Middle frontal gyrus (tissue), 1 donor: ENCODE data around the gene SERPINE3.

Source experiments
- DNase-seq: peaks from one replicate; pipeline ENCODE4 v3.0.0-alpha.2; 2015; ENCODE audit warnings: low spot score; ENCODE audit errors: extremely low spot score

SERPINE3 gene

DNA sequence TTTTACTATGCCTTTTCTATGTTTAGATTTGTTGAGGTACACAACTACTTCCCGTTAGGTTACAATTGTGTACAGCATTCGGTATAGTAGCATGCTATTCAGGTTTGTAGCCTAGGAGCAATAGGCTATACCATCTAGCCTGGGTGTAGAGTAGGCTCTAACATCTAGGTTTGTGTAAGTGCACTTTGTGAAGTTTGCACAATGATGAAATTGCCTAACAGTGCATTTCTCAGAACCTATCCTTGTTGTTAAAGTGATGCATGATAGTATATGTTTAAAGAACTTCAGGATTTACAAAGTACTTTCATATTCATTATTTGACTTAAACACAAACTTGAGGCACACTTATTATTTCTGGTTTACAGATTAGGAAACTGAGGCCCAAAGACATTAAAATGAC, 11.5 kb upstream of the SERPINE3 start:
- no peak for DNase-seq

DNA sequence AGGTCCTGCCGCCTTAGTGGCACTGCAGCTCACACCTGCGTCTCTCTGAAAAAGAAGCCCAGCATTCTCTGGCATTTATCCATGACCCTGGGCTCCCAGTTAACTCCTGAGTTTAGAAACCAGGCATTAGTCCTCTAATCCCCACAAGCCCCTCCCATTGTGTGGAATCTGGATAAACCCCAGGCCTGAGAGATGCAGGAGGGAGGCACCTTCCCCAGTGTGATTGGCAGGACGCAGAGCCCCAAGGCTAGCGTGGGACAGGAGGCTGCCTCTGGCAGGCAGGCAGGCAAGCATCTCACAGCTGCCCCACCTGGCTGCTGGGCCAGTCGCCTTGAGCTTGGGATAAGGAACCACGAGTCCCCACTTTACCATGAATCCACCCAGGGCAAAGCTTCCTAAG, 11.0 kb upstream of the SERPINE3 start:
- DNase-seq = no peak

DNA sequence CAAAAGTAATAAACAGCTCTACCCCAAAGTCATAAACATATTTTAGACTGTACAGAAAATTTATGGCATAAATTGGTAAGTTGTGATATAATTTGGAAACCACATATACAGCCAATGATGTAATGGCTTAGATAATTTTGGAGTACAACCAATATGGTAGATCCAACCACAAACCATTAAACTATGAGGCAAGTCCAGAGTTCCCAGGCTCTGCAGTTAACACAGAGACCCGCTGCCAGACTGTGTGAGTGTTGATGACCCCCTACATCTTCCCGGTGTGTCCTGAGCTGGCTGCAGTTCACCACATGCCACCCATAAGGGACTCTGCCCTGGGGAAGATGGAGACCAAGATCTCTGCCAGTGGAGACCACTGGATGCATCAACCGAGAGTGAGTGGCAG, 9.9 kb upstream of the SERPINE3 start:
- no peak for DNase-seq

DNA sequence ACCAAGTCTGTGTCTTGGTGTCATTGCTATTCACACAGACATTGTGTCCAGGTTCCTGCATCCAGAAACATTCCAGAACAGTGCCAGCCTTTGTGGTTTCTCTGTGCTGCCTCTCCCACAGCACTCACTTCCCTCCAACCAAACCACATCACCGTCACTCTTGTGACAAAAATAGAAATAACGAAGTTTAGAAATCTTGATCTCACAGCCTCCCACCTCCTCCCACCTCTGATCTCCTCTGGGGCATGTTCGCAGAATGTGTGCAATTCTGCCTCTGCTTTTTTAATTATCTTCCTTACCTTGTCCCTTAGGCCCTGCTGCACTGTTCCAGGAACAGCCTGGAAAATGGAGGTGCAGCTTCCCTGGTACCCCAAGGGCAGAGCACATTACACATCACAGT, 8.7 kb upstream of the SERPINE3 start:
- peak; percentile 16 for DNase-seq

DNA sequence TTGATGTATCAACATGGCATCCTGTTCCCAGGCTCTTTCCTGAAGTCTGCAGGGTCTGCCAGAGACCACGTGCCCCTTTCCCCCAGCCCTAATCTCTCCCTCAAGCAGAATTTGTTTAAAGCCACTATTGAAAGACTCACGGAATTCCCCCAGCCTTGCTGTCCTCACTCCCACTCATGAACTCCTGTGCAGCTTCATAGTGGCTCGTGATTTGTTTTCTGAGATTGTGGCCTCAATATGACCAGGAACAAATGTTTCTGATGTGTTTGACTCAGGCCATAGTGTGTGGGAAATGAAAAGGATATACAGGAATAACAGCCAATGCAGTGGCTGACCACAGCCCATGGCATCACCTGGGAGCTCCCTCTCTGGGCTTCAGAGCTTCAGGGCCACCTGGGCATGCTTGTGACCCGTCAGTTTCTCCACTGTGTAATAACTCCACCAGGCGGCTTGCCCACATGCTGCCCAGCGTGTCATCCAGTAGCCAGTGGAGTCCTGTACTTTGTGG, 8.1 kb upstream of the SERPINE3 start:
- DNase-seq = no peak

DNA sequence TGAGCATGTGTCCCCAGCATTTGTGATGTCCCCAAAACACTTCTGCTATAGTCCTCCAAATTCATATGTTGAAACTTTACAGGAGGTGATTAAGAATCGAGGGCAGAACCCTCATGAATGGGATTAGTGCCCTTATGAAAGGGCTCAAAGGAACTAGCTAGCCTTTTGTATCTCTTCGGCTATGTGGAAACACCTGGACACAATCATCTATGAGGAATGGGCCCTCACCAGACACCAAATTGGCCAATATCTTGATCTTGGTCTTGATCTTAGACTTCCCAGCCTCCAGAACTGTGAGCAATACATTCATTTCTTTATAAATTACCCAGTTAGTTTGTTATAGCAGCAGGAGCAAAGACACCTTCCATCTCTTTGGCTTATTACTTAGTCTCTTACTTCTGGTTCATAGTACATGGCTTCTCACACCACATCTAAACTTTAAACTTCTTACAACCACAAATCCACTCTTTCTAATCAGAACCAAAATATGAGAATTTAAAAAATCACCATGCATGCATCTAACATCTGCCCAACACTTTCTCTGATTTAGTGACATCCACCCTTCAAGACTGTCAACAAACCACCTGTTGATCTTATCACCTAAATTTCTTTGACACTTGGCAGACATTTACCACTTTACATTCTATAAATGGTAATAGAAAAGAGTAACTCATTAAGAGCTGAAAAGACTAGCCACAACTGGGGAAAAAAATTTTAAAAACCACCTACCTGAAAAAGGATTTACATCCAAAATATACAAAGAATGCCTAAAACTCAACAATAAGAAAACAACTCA, 6.7 kb upstream of the SERPINE3 start:
- no peak for DNase-seq

DNA sequence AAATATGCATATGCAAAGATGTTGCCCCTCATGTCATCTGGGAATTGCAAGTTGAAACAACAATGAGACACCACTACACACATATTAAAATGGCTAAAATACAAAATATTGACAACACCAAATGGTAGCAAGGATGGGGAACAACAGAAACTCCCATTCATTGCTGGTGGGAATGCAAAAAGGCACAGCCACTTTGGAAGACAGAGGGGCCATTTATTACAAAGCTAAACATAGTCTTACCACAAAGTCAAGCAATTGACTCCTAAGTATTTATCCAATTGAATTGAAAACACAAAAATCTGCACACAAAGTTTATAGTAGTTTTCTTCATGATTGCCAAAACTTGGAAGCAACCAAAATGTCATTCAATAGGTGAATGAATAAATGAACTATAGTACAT, 6.1 kb upstream of the SERPINE3 start:
- no peak for DNase-seq

DNA sequence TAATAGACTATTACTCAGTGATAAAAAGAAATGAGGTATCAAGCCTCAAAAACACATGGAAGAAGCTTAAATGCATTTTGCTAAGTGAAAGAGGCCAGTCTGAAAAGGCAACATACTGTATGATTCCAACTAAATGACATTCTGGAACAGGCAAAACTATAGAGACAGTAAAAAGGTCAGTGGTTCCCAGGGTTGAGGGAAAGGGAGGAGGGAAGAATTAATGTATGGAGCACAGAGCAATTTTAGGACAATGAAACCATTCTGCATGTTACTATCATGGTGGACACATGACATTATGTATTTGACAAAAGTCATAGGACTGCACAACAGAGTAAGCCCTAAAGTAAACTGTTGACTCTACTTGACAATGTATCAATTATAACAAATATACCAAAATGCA, 5.7 kb upstream of the SERPINE3 start:
- DNase-seq = no peak

DNA sequence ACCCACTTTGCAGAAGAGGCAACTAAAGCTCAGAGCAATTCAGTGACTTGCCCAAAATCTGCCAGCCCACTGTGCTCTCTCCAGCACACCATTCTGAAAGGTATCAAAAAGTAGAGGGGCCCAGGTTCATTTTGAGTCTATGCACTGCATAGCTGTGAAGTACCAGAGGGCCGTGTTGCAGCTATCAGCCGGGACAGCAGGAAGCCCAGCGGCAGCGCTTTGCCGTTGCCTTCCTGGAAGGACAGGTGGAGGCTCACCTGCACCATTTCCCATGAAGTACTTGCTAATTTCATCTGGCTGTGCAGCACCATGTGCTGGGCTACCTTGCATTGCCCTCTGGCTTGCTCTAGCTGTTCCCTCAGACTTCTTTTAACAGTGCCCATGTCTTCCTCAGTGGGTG, 2.7 kb upstream of the SERPINE3 start:
- DNase-seq = no peak

DNA sequence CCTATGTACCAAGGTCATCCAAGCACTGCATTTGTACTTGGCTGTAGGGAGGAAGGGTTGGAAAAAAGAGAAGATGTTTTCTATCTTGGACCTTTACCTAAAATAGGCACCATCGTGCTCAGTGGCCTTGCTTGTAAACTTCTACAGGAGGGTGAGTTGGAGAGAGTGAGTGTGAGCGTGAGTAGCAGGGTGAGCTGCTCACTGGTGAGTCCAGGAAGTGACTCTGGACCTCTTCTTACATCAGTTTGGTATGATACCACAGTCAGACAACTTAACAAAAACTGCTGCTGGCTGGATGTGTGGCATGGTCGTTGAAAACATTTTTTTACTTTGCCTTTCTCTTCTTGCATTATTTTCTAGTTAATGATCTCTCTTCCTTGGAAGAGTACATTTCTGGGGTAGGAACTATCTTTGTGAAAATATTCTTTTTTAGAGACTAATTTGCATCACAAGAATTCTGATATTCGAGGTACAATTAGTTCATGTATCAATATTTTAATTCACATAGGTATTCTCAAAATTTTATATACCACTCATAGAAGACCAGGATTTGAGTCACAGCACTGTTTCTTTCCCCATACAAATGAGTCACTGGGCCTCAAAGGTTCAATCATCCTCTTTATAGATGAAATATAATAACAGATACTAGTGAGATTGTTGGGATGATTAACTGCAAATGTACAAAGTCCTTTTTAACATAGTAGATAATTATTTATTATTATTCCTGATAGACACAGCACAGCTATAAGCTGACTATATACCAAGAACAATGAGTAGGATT, 651 bp downstream of the SERPINE3 start:
- DNase-seq = no peak

DNA sequence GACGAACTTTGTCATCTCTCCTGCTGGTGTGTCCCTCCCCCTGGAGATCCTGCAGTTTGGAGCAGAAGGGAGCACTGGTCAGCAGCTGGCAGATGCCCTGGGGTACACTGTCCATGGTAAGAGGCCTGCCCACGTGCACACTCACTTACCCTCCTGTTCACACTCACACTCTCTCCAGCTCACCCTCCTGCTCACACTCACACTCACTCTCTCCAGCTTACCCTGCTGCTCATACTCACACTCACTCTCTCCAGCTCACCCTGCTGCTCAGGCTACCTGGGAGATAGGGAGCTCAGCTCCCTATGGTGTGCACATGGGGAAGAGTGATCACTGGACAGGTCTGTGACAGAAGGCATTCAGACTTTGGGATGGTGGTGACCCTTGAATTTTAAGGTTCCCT, 1.7 kb downstream of the SERPINE3 start:
- no peak for DNase-seq

DNA sequence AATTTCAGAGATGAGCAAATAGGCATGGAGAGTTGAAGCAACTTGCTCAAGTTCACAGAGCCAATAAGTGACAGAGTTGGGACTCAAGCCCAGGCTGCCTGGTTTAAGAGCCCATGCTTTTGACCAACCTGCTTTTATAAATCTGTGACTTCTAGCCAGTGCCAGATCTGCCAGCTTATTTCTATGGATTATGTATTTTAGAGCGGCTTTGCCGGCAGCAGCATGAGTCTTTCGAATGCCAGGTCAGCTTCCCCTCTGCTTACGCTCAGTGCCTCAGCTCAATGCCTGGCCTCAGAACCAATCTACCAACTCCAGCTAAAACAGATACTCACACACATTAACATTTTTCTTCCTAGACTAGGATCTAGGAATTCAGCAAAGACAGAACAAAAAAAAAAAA, 2.3 kb downstream of the SERPINE3 start:
- DNase-seq = no peak

DNA sequence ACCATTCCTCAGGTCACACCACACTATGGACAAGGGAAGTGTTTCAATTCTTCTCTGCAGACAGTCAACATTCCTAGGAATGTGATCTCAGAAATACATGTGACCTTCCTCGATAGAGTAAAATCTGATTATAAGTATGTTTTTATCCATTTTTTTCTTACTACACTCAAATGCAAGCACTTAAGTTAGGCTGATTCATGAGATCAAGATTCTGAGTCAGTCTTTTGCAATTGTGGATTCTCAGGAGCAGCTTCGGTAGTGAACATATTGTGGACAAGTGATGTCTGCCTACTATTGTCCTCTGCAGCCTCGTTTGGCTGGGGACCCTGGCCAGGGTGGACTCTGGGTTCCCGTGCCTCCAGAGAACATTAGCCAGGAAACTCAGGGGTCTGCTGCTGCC, 3.2 kb downstream of the SERPINE3 start:
- DNase-seq = no peak

DNA sequence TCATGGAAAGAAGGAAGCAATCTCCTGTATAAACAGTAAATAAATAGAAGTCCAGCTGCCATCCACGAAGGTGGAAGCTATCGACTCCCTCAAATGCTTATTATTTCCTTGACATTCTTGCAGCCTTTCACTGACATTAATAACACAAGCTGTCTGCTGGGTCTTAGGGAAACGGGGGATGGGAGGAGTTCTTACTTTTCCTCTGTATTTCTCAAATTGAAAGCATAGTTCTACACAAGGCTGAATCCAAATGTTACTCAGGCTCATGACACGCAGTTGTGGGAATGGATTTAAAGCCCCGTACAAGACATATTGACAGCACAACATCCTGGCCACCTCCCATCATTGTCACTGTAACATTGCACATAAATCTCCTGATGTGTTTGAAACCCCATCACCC, 4.0 kb downstream of the SERPINE3 start:
- no peak for DNase-seq

DNA sequence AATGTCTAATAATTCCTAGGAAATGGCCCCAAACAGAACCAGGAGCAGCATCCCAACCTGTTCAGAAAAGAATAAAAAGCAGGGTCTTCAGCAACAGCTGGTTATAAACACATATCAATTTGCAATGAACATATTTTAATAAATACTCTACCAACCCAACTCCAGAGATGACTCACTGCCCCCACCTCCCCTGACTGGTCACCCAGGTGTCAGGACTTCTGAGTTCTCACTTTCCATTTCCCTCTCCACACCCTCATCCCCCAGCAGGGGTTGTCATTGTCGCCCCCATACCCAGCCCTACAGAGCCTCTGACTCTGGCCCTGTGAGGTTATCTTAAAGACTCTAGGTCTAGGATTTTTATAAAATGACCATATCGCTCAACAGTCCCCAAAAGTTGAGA, 6.9 kb downstream of the SERPINE3 start:
- DNase-seq = no peak

DNA sequence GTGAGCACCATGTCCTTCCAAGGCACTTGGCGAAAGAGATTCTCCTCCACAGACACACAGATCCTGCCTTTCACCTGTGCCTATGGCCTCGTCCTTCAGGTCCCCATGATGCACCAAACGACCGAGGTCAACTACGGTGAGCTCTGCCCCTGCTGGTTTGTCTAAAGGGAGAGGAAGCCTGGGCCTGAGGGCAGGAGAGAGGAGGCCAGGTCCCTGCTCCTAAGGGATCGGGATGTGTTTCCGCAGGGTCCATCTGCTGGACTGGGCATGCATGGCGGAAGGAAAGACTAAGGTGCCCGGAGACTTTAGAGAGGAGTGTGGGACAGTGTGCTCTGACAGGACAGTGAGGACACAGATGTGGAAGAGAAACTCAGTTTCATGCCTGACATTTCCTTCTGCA, 7.6 kb downstream of the SERPINE3 start:
- no peak for DNase-seq

DNA sequence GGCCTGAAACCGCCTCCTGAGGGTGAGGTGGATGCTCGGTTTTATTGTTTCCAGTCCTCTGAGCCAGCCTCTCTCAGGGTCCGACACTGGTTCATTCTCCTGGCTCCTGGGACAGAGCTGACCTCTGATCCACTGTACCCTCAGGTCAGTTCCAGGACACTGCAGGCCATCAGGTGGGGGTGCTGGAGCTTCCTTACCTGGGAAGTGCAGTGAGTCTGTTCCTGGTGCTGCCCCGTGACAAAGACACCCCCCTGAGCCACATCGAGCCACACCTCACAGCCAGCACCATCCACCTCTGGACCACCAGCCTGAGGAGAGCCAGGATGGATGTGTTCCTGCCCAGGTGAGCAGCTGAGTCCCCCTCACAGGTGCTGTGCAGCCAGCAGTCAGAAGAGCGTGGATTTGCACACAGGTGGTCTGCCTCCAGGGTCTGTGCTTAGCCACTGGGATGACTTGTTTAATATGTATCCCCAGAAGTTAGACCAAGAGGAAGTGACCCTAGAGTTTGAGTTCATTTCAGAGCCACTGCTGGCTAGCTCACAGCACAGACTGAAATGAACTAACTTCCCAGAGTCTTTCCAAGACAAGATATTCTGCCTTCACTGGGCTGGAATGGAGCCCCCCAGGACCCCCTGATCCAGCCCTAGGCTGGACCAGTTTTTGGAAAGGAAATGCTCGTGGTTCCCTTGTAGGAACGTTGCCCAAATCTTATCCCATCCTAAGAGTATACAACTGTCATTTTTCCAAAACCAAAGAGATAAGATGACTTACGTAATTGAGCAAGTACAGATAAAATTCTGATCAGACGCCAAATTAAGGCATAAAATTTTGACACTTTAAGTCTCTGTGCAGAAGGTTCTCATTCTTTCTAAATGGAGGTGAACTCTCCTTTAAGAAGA, 8.8 kb downstream of the SERPINE3 start:
- no peak for DNase-seq

DNA sequence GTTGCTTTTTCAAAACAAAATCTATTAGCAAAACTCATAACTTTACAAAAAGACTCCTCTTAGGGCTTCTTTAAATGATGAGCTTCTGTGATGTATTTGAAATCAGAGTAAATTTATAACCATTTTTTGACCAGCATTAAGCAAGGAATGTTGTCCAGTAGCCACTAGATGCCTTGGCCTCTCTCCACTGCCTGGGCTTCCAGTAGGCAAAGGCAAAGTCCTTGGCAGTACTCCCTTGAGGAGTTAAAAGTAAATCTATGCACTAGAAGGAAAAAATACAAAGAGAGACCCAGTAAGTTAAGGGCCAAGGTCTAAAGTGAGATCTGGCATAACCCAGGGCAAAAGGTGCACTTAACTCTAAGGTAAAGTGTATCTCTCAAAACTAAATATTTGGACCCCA, 9.5 kb downstream of the SERPINE3 start:
- no peak for DNase-seq

DNA sequence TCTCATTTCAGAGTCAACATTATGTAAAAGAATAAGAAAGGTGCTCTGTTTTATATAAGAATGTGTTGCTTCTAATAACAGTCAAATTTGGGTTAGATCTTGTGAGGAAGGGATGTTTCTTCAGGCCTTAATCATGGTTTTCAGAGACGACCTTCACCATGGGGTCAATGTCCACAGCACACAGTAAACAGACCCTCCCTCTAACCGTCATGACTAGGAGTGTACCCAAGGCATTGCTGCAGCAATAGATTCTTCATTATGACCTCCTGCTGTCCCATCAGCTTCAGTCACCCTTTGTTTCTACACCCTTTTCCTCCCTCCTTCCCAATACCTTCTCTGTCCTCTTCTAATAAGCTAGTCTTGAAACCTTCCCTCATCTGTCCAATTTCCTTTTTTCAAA, 15.7 kb downstream of the SERPINE3 start:
- DNase-seq = no peak

DNA sequence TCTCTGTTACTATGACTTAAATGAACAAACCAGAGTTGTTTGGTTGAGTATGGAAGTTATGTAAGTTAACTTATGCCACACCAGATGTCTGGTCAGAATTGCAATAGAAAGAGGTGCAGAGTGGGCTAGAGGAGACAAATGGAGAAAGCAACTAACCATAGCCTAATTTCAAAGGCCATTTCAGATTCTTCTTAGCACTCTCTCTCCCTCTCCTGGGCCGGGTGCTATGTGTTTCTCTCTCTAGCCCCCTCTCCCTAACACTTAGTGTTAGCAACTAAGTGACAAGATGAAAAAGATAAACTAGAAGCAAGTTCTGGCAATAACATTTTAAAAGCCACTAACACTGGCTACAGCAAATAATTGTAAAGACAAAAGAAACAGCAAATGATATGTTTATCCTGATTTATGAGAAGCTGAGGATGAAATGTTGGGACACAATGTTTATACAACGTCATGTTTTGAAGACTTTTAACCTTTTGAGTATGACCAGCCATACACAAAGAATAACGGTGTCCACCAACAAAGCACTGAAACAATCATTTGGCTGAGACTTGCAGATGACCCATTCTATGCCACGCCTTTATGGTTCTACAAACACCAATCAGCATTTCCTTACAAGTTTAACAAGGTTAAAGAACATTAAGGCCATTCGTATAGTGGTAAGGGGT, 18.6 kb downstream of the SERPINE3 start:
- no peak for DNase-seq

DNA sequence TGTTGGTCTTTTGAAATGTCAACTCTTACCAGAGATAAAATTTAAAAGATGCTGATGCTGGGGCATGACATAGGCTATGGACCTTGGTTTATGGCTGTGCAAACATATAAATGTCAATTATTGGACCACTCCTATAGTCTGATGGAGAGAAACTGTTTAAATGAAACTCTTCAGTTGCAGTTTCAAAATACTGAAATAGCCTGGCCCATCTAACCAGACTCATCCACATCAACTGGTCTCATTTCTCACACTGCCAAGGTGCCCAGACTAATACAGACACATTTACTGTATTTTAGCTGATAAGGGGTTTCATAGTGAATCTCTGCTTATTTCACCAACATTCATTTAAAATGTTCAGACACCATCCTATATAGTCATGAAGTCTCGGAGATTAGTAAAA, 19.9 kb downstream of the SERPINE3 start:
- DNase-seq = no peak
